HG03378 (cell line): ENCODE results near the gene VPS39.

Experiments
- ATAC-seq: cut with Tn5 transposase; IDR thresholded peaks from one replicate; pipeline ENCODE4 v1.9.1; 2021; ENCODE audit warnings: mild to moderate bottlenecking, moderate library complexity; ENCODE audit not compliant: unreplicated experiment

Gene VPS39

DNA sequence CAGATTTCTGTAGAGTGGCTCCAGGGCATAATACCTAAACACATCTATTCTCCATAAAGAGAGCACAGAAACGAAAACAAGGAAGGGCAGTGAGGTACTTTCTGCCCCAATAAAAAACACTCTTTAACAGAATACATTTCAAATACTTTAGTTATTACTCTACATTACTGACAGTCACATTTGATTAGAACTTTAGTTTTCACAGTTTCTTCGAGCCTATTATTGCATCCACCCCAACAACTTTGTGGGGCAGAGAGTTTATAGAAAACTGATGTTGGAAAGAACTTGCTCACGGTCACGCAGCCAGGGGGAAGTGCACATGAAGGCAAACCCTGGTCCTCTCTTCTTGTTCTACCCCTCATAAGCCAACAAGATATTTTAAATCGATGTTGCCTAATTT lies 9.0 kb downstream of the VPS39 start:
- ATAC-seq: no peak

DNA sequence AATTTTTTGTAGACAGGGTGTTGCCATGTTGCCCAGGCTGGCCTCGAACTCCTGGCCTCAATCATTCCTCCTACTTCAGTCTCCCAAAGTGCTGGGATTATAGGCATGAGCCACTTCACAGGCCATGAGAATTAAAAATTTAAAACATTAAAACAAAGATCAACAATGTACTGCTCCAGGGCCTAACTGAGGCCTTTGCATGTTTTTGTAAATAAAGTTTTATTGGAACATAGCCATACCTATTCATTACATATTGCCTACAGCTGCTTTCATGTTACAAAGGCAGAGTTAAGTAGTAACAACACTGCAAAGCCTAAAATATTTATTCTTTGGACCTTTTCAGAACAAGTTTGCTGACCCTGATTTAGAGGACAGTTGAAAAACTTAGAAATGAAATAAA lies 9.6 kb downstream of the VPS39 start:
- ATAC-seq: no peak

DNA sequence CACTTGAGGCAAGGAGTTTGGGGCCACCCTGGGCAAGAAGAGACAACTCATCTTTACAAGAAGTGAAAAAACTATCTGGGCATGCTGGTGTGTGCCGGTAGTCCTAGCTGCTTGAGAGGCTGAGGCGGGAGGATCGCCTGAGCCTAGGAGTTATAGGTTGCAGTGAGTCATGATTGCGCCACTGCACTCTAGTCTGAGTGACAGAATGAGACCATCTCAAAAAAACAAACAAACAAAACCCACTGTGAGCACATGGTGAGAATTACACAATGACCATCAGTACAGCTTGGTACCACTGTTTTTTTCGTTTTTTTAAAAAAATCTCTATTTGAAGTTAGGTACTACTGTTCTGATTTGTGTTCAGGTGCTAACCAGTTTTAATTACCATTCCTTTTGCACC lies 13.6 kb downstream of the VPS39 start:
- no peak for ATAC-seq

DNA sequence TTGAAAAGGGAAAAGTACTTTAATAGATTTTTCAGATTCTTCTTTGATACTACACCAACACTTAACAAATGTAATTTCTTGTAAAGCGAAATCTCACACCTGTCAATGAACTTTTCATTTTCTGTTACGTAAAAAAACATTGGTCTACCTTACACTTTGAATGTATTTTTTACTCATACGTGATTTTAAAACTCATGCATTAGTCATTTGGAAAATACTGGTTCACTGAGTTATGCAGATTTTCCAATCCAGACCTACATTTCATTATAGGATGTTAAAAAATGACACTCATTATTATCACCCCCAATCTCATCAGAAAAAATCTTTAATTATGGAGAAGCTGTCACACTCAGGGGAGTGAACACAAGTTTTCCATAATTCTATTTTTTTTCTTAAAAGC lies 14.7 kb downstream of the VPS39 start:
- ATAC-seq: no peak

DNA sequence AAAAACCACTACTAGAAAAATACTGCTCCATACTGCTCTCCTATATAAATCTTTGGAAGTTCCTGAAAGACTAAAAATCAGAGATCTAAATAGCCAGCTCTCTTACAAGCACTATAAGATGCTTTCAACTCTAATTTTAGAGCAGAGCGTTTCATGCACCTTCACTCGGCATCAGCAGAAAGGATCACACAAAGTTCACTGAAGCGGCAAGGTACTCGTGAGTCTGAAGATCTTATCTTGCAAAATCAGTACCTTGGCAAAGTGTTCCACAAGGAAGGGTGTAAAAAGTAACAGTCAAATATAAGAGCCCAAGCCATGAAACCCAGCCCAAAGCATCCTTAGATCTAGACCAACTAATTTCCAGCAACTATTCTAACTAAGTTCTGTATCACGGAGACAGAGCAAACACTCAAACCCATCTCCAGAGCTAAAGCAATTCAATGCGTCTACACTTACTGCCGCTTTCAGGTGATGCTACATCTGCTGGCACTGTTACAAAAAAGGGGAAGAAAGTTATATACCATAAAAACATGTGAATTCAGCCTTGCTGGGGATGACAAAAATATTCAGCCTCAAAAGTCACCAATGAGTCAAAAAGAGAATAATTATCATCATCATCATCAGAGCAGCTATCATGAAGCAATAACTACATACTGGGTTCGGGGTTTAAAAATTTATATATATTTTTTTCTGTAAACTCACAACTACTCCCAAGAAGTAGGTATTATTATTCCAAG lies 16.3 kb downstream of the VPS39 start:
- no peak for ATAC-seq

DNA sequence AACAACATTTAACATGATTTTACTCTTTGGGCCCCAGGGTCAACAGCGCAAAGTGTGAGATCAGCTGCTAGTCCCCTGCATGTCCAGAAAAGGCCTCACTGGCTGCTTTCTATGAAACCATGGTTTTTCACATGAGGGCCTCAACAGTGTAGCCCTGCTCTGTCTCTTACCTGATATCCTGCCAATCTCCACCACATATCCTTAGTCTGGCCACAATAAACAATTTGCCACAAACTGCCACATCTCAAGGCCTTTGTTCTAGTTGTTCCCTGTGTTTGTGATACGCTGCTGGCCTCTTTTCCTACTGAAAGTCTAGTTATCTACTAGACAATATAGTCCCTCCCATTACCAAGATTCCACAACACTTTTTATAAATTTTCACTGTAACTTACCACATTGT lies 17.7 kb downstream of the VPS39 start:
- ATAC-seq: no peak

DNA sequence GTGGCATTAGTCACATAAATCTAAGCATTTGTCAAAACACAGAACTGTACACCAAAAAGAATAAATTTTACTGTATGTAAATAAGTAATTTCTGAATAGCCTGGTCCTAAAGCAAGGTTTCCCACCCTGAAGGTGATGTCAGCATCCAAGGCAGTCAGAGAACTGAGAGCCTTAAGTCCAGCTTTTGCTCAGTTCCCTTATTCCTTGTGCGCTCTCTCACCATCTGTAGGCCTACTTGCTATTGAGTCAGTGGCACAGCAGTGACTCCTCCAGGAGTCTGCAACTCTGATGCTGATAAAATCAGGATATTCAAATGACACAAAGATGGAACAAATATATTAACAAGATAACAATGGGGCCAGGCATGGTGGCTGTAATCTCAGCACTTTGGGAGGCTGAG lies 22.3 kb downstream of the VPS39 start:
- no peak for ATAC-seq

DNA sequence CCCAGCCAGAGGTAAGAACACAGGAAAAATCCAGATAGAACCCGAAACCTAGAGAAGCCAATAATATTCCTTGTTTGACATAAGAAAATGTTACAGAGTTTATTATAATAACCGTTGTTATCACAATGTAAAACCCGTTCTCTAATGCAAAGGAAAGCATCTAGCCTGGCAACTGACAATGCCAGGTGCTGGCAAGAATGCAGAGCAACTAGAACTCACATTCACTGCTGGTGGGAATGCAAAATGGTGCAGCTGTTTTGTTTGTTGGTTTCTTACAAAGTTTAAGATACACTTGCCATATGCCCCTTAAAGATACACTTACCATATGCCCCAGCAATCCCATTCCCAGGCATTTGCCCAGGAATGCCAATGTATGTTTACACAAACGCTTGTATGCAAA lies 23.4 kb downstream of the VPS39 start:
- ATAC-seq: no peak

DNA sequence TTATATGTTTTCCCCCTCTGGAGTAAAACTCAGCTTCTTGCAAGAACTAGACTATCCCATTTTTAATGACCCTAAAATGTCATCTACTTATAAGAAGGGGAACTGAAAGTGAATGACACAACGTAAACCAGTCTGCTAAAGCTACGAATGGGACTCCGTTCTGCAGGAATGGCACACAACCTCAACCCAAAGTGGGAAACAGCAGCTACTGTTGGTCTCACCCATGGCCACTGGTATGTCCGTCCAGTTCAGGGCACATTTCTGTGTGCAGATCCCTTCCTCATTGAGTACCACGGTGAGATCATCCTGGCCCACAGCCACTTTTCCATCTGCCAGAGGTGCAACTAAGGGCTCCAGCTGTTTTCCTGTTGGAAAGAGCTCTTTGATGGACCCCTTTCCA lies 23.8 kb downstream of the VPS39 start:
- ATAC-seq: no peak

DNA sequence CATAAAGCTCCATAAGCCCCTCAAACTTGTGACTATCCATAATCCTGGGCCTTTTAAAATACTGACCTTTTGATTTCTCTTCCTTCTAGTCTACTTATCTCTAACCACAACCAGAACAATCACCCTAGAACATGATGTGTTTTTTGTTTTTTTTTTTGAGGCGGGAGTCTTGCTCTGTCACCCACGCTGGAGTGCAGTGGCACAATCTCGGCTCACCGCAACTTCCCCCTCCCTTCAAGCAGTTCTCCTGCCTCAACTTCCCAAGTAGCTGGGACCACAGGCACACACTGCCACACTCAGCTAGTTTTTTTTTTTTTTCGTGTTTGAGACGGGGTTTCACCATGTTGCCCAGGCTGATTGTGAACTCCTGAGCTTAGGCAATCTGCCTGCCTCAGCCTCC lies 25.1 kb downstream of the VPS39 start:
- no peak for ATAC-seq

DNA sequence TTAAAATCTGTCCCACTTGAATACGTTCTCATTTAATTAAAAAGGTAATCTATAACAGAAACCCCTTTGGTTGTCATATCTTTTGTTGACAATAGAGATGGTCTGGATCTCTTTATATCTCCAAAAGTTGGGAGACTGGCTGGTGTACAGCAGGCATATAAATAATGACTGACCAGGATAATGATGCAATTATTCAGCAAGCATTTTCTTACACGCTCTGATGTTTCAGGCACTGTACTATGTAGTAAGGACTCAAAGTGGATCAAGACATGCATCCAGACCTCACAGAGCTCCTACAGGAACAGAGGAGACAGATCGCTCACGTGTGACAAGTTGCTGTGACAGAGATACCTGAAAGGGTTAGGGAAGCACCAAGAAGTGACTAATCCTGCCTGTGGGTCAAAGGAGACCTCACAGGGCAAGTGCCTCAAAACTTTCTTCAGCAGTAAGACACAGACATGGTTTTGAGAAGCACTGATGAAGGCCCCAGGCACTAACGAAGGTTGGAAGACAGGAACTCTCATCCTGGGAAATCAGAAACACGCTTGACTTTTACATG lies 25.7 kb downstream of the VPS39 start:
- no peak for ATAC-seq

DNA sequence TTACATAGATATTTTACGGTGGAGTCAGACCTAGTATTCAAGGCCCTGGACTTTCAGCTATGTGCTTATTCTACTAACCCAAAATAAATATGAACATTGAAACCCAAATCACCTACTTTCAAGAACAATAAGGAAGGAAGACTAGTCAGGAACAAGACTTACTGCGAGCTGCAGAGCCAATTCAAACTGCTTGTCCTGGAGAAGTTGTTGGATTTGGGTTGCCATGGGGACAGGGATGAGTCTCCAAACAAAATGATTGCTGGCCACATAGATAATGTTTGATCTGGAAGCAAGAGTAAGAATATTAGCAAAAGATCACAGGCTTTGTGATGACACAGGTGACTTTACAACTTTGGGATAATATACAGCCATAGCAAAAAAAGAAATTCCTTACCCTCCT lies 30.0 kb downstream of the VPS39 start:
- no peak for ATAC-seq

DNA sequence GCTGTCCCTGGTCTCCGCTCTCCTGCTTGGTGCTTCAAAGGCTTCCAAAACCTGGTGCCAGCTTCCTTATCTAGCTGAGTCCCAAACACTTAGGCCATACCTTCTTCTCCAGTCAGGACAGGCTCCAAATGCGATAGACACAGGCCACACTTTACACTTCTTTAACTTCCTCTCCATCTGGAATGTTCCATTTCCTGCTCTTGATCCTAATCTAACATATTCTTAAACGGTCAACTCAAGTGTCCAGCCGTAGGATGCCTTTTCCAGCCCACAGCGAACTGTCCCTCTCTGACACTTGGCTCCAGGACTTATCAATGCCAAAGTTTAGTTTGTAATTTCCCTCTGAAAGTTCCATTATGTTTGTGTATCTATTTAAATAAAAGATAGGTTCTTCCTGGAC lies 32.4 kb downstream of the VPS39 start:
- no peak for ATAC-seq

DNA sequence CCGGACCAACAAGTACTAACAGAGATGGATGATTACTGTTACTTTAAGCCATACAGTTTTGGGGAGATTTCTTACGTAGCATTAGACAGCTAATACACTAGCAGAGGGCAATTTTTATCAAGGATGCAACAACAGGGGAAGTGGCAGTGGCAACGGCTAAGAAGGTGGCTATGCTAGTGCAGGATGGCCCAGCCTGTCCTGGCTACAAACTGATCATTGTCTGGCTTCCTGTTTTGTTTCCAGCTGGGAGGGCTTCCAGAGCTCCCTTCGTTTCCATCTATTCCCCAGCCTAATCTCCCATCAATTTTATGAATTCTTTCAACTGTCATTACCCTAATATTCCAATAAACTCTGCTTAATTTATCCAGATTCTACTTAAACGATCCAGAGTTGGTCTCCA lies 35.6 kb downstream of the VPS39 start:
- ATAC-seq: no peak

DNA sequence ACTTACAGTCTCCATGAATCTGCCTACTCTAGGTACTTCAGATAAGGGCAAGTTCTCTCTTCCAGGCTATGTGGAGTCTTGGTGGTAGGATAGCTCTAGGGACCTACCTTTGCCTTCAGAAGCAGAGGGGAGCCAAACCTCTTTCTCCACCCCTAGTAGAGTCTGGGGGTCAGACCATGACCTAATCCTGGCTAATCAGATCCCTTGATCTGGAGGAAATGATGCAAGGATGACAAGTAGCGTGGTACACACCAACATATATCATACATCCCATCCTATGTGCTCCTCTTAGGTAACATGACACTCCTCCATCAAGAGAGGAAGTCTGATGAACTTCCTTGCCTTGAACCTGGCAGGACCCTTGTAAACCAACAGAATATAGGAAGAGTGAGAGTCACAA lies 36.3 kb downstream of the VPS39 start:
- no peak for ATAC-seq

DNA sequence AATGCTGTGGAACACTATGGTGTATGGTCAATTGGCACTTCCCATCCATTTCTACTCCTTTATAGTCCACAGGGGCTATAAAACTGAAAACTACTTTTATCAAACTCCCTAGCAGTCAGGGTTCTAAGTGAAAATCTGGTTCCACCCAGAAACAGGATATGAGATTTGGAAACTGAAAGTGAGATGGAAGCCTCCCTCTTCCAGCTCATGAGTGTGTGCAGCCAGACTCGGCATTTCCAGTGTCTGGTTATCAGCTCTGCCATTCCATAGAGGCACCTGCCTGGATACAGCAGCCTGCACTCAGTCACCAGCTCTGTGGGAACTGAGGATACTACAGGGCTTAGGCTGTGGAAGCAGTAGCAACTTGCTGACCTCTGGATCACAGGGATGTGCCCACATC lies 37.0 kb downstream of the VPS39 start:
- no peak for ATAC-seq

DNA sequence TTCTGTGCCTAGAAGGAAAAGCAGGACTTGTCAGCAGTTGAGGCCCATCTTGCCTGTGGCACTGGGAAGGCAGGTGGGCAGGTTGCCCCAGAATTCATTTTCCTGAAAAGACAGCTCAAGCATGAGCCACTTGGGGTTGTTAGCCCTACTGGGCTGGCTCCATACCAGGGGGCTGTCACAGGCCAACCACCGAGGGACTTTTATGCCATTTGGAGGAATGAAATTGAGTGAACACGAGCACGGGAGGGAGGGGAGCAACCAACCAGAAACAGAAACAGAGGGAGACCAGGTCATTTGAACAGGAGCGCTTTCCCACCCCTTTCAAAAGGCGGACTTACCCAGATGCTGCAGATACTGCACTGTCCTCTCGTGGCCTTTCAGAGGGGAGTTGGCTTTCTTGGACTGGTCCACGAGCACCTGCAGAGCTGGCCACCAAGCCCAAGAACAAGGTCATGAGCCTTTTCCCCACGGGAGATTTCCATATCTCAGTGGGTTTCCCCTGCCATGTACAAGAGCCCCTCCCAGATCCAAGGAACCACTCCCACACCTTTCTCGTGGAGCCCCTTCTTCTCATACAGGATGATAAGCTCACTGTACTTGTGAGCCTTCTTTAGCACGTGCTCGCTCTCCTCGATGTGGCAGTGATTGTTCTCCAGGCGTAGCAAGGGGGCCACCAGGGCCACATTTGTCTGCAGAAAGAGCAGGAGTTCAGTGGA lies 41.7 kb downstream of the VPS39 start:
- ATAC-seq: no peak

DNA sequence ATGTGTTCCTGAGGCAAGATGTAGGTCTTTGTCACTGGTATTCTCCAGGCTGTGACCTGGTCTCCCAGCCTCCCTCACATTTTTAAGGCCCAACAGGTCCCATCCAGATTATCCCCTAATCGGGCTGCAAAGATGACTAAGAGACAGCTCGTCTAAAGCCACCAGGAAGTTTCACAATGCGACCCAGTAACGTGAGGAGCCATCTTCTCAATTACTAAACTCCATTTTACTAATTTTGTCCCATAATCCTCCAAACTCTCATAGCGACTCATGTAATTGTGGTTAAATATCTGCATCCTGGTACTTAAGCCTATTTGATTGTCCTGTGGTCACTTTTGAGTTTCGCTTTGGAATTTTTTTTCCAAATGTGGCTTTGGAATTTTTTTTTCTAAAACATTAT lies 43.0 kb downstream of the VPS39 start:
- no peak for ATAC-seq

DNA sequence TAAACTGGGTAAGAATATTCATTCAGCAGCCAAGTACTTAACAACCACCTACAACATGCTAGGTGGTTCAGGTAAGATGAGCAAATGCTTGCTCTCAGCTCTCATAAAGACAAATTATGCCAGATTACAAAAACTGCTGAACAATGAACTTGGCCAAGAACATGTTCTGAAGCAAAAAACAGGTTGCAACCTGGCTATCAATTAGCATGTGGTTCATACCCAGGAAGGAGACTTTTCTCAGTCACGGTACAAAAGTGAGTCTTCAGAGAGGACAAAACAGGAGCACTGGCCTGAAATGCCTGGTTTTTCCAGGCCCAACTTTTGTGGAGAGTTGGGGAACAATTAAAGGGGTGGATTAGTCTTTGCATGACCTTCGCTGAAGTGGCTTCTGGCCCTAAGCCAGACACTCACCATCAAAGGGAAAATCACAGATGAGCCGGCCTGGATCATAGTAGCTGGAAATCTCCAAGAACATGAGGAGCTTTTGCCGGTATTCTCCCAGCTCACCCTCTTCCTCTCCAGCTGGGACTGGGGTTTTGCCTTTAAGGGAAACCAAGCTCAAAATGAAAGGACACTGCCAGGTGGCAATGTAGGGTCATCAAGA lies 44.1 kb downstream of the VPS39 start:
- ATAC-seq: no peak

DNA sequence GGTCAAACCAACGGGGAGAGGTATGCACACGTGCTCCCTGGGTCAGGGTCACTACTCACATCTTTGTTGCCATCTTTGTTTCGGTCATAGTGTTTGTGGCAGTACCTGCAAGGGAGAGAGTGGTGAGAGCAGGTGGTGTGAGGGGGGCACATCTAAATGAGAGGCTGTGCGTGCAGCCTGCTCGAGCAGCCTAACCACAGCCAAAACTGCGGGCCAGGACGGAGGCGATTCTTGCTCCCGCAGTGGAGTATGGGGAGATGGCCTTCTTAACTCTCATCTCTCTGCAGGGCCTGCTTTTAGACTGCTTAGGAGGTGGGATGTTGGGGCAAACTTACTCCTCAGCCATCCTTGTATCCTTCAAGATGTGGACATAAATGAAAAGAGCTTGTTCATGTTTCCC lies 44.8 kb downstream of the VPS39 start:
- no peak for ATAC-seq

DNA sequence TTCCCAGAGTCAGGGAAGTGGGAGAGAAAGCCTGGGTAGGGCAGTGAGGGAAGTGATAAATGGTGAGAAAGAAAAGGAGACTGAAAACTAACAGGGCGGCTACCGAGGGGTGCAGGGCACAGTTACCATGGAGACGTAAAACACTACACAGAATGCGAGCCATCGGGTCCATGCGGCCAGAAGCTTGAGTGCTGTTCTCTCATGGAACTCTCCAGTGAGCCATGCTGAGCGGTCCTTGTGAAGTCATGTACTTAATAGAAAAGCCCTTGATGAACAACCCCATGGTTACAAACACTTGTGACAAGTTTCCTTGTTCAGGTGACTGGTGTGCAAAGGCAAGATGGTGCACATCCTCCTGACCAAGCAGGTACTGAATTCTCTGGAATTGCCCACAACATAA lies 48.0 kb downstream of the VPS39 start:
- no peak for ATAC-seq

DNA sequence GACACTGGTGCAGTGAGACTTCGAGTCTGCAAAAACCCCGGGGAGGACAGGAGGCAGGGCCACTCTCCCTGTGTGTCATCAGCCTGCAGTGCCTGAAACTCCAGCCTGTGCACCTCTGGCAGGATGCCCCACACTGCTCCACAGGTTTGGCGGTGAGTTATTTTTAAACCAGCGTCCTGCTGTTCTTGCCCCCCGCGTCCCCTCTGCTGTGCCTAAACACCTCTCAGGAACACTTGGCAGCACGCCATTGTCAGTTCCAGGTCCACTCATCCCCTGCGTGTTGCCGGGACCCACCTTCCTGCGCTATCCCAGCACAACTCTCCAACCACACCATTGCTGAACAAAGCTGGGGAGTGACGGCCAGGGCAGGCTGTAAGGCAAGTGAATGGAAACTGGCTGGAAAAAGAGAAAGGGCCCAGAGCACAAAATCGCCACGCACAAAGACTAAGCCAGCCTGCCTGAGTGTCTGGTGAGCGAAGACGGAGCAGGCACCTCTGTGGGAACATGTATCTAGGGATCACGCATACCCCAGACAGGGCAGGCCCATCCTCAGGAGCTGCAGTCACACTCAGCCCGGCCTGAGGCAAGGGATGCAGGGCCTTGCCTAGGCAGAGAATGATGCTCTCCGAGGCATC lies 48.6 kb downstream of the VPS39 start:
- no peak for ATAC-seq
